Activated T-helper 1 cell treated with anti-CD3 and anti-CD28 coated beads, Interleukin-12 subunit alpha, Interleukin-12 subunit beta, Interleukin-2, Interleukin-4 antibody, amounts not matched to agents 30 ng/mL and 10 ng/mL and 1 ng/mL, durations not matched to agents 14 hours and 24 hours and 36 hours (primary cell): Measurements from ENCODE around the gene CDH4. TPM values are rescaled to one million over a fixed set of nuclear protein-coding genes. Genes with fewer than 3 reads are reported as not detected.

ENCODE experiments used
- DNase-seq: peaks from one replicate; pipeline ENCODE4 v3.0.0; 2021; ENCODE audit warnings: low spot score
- H3K27ac Mint-ChIP-seq: one replicate; pipeline ENCODE4 v1.8.0; 2021; ENCODE audit warnings: mild to moderate bottlenecking, mixed read lengths
- H3K27me3 Mint-ChIP-seq: one replicate; pipeline ENCODE4 v1.8.0; 2022; ENCODE audit warnings: mild to moderate bottlenecking, moderate library complexity, mixed read lengths; ENCODE audit not compliant: insufficient read depth
- H3K36me3 Mint-ChIP-seq: one replicate; pipeline ENCODE4 v1.8.0; 2021; ENCODE audit warnings: low read depth, mixed read lengths
- H3K4me1 Mint-ChIP-seq: one replicate; pipeline ENCODE4 v1.8.0; 2021; ENCODE audit warnings: low read depth, mixed read lengths
- H3K4me3 Mint-ChIP-seq: one replicate; pipeline ENCODE4 v1.8.0; 2021; ENCODE audit warnings: mild to moderate bottlenecking, moderate library complexity, mixed read lengths
- H3K9me3 Mint-ChIP-seq: one replicate; pipeline ENCODE4 v1.8.0; 2021; ENCODE audit warnings: mixed read lengths
- intact Hi-C: fragments of 100-400 bp; cut with micrococcal nuclease; formaldehyde crosslinking; loops from one replicate; pipeline ENCODE4 v1.15.1; 2024
- total RNA-seq: library from RNA; stranded (reverse); gene quantifications from 2 replicates; pipeline ENCODE4 v1.2.3, GENCODE V29; 2022

Gene CDH4
- total RNA-seq, 1 donor from 2014 or later, result not detected

DNA sequence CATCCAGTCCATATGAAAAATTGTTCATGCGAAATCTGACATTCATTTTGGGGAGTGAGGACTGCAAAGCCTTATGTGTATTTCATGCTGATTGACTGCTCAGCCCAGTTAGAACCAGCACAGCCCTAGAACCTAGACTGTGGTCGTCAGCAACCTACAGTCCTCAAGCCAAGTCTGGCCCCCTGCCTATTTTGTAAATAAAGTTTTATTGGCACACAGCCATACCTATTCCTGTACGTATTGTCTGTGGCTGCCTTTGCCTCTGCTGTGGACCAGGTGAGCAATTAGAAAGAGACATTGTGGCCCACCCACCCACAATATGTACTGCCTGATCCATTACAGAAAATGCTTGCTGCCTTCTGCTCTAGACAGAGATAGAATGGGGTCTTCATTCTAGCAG is 422.6 kb downstream of the CDH4 start:
- H3K4me1 Mint-ChIP-seq, result no peaks in the 10 kb centered on the region
- H3K9me3 Mint-ChIP-seq, result no peaks in the 10 kb centered on the region
- H3K27ac Mint-ChIP-seq, result no peak overlapping the region
- H3K36me3 Mint-ChIP-seq, result no peaks in the 10 kb centered on the region
- DNase-seq, result no peak
- H3K27me3 Mint-ChIP-seq, result no peaks in the 10 kb centered on the region
- intact Hi-C loops, result no loop called here
- no peak overlapping the region for H3K4me3 Mint-ChIP-seq

GRCh38 chr20:61677928-61678327 is 425.9 kb downstream of the CDH4 start:
- intact Hi-C loops, result no loop called here
- Mint-ChIP-seq H3K4me3 (no peak overlapping the region), H3K27me3 (no peaks in the 10 kb centered on the region), H3K36me3 (no peaks in the 10 kb centered on the region), H3K4me1 (no peaks in the 10 kb centered on the region), H3K9me3 (no peaks in the 10 kb centered on the region), H3K27ac (no peak overlapping the region)
- no peak for DNase-seq

GRCh38 chr20:61678437-61678836 is 426.4 kb downstream of the CDH4 start:
- intact Hi-C loops, result no loop called here
- Mint-ChIP-seq H3K4me1 (no peaks in the 10 kb centered on the region), H3K9me3 (no peaks in the 10 kb centered on the region)

DNA sequence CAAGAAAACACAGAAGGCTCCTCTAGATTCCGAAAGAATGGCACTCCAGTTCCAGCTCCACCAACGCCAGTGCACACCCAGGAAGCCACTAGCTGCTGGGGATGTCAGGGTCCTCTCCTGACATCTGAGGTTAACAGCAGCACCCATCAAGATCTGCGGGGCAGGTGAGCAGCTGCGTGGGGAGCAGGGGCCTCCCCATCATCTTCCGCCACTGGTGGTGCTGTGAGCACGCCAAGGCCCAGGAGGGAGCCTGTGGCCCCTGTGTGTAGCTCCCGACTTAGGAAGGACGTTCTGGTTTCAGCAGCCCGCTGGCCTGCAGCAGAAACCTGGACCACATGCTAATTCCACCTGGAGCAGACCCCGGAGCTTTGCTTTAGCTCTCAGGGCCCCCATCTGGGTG is 427.4 kb downstream of the CDH4 start:
- Mint-ChIP-seq H3K27me3 (no peaks in the 10 kb centered on the region), H3K27ac (no peak overlapping the region), H3K4me3 (no peak overlapping the region), H3K4me1 (no peaks in the 10 kb centered on the region), H3K36me3 (no peaks in the 10 kb centered on the region), H3K9me3 (no peaks in the 10 kb centered on the region)
- no peak for DNase-seq
- intact Hi-C loops, result no loop called here

More at GRCh38 chr20:61678437-61678836, 426.4 kb downstream of the CDH4 start:
- Mint-ChIP-seq H3K27me3 (no peaks in the 10 kb centered on the region), H3K4me3 (no peak overlapping the region), H3K36me3 (no peaks in the 10 kb centered on the region), H3K27ac (no peak overlapping the region)
- no peak for DNase-seq

DNA sequence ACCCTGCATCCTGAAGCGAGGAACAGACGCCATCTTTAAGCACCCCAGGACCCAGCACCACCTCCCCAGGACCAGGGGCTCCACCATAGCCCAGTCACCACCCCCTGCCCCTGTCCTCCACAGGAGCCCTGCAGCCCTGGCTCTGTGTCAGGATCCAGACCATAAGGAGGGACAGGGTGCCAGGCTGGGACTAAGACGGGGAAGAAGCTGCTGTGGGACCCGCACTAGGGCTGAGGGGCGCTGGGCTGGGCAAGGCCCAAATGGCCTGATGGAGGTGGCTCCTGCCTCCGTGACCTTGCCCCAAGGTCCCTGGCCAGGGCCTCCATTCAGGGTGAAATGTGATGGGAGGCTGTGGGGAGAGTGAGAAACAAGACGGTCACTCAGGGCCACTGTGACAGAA is 428.0 kb downstream of the CDH4 start:
- no peak overlapping the region for H3K27ac Mint-ChIP-seq
- no peaks in the 10 kb centered on the region for H3K4me1 Mint-ChIP-seq
- no peak overlapping the region for H3K4me3 Mint-ChIP-seq
- H3K27me3 Mint-ChIP-seq, result no peaks in the 10 kb centered on the region
- no peak for DNase-seq
- no peaks in the 10 kb centered on the region for H3K9me3 Mint-ChIP-seq
- H3K36me3 Mint-ChIP-seq, result no peaks in the 10 kb centered on the region
- intact Hi-C loops, result no loop called here

- Mint-ChIP-seq H3K27ac (no peak overlapping the region), H3K9me3 (no peaks in the 10 kb centered on the region)
- DNase-seq, result no peak
Observed at GRCh38 chr20:61682114-61682995, 430.3 kb downstream of the CDH4 start.

GRCh38 chr20:61682996-61683681 is 431.1 kb downstream of the CDH4 start:
- no peak for DNase-seq
- Mint-ChIP-seq H3K9me3 (no peaks in the 10 kb centered on the region), H3K4me1 (no peaks in the 10 kb centered on the region), H3K36me3 (no peaks in the 10 kb centered on the region), H3K4me3 (no peak overlapping the region), H3K27me3 (no peaks in the 10 kb centered on the region), H3K27ac (no peak overlapping the region)
- intact Hi-C loops, result no loop called here

More at GRCh38 chr20:61682114-61682995, 430.3 kb downstream of the CDH4 start:
- intact Hi-C loops, result no loop called here
- no peaks in the 10 kb centered on the region for H3K4me1 Mint-ChIP-seq
- no peaks in the 10 kb centered on the region for H3K36me3 Mint-ChIP-seq
- H3K27me3 Mint-ChIP-seq, result no peaks in the 10 kb centered on the region
- no peak overlapping the region for H3K4me3 Mint-ChIP-seq

DNA sequence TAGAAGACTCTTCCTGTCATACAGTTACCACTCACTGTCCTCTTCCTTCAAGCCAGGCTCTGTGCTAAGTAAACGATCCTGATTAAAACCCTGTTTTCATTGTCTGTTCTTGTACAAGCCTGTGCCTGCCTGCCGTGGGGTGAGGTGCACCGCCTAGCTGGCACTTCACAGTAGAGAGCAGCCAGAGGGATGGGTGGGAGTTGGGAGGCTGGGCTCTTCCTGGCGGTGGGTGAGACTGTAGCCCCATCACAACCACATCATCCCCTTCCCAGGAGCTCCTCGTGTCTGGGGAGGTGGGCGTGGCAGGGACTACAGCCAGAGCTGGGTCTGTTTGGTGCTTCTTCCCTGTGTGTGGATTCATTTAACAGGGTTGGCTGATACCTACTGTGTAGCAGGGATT is 431.7 kb downstream of the CDH4 start:
- no peaks in the 10 kb centered on the region for H3K9me3 Mint-ChIP-seq
- H3K27me3 Mint-ChIP-seq, result no peaks in the 10 kb centered on the region
- intact Hi-C loops, result no loop called here
- H3K4me3 Mint-ChIP-seq, result no peak overlapping the region
- H3K4me1 Mint-ChIP-seq, result no peaks in the 10 kb centered on the region
- H3K36me3 Mint-ChIP-seq, result no peaks in the 10 kb centered on the region
- DNase-seq, result no peak
- H3K27ac Mint-ChIP-seq, result no peak overlapping the region

DNA sequence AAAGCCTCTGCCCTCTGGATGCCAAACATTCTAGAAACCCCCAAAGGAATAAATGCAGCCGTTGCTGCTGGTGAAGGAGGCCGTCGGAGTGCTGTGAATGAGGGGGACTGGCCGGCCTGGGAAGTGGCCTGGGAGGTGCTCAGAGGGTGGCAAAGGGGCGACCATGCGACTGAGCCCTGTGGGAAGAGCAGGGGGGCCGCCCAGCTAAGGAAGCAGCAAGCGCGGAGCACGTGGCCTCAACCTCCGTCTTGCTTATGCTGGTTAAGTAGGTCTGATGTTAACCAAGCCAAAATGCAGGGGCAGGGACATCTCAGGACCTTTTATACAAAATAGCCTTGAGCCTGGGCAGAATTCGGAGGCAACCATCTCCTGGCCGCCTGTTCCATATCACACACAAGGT is 432.1 kb downstream of the CDH4 start:
- intact Hi-C loops, result no loop called here

GRCh38 chr20:61684583-61685235 is 432.6 kb downstream of the CDH4 start:
- Mint-ChIP-seq H3K4me3 (no peak overlapping the region), H3K27me3 (no peaks in the 10 kb centered on the region), H3K36me3 (no peaks in the 10 kb centered on the region), H3K27ac (no peak overlapping the region), H3K9me3 (no peaks in the 10 kb centered on the region), H3K4me1 (no peaks in the 10 kb centered on the region)
- no peak for DNase-seq
- intact Hi-C loops, result no loop called here

More for the DNA sequence above, 432.1 kb downstream of the CDH4 start:
- Mint-ChIP-seq H3K4me1 (no peaks in the 10 kb centered on the region), H3K27me3 (no peaks in the 10 kb centered on the region), H3K36me3 (no peaks in the 10 kb centered on the region), H3K27ac (no peak overlapping the region), H3K9me3 (no peaks in the 10 kb centered on the region), H3K4me3 (no peak overlapping the region)
- DNase-seq, result no peak

DNA sequence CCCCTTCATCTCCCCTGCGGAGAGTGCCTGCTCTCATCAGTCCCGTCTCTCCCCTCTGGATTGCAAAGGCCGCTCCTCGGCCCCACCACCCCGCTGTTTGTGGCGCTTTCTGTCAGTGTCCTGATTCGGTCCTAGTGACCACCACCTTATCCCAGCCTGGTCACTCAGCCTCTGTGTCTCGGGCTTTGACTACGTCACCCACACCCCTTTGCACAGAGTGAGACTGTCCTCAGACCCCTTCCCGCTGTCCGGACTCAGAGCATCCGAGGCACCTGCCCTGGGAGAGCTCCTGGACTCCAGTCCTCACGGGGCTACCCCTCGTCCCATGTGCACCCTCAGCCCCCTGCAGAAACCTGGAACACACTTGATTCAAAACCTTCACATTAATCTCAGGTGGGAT is 433.4 kb downstream of the CDH4 start:
- no peak overlapping the region for H3K27ac Mint-ChIP-seq
- H3K9me3 Mint-ChIP-seq, result no peaks in the 10 kb centered on the region
- no peaks in the 10 kb centered on the region for H3K36me3 Mint-ChIP-seq
- H3K4me1 Mint-ChIP-seq, result no peaks in the 10 kb centered on the region
- intact Hi-C loops, result no loop called here
- no peak overlapping the region for H3K4me3 Mint-ChIP-seq
- no peak for DNase-seq
- no peaks in the 10 kb centered on the region for H3K27me3 Mint-ChIP-seq

DNA sequence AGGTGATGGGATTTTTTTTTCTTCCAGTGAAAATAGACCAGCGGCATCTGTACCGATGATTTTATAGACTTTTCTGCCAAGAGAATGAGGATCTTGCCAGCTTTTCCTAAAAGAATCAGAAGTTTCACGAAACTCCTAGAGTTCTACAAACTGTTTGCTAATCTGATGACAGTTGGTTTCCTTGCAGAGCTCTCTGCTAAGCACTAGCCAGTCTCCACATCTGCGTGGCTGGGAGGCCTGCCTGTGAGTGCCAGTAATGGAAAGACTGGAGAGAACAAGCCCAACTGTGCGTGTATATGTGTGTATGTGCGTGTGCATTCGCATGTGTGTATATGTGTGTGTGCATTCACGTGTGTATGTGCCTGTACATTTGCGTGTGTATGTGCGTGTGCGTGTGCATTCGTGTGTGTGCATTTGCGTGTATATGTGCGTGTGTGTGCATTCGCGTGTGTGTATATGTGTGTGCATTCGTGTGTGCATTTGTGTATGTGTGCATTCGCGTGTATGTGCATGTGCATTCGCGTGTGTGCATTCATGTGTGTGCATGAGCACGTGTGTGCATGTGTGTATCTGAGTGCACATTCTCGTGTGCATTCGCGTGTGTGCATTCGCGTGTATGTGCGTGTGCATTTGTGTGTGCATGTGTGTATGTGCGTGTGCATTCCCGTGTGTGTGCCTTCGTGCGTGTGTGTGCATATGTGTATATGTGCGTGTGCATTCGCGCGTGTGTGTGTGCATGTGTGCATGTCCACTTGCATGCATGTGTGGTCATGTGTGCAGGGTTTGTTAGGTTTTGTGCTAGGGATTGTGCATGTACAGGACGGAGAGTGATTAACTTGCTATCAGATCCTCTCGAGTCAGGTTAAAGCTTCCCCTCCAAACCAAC is 434.2 kb downstream of the CDH4 start:
- Mint-ChIP-seq H3K4me3 (no peak overlapping the region), H3K27ac (no peak overlapping the region), H3K4me1 (no peaks in the 10 kb centered on the region), H3K9me3 (no peaks in the 10 kb centered on the region), H3K27me3 (no peaks in the 10 kb centered on the region), H3K36me3 (no peaks in the 10 kb centered on the region)
- intact Hi-C loops, result no loop called here
- no peak for DNase-seq
